Renal pelvis (tissue), 4 donors: ENCODE results near the gene C10orf90. TPM values are rescaled to one million over a fixed set of nuclear protein-coding genes. Genes with fewer than 3 reads are reported as not detected.

Source experiments
- DNase-seq: peaks from one replicate; pipeline ENCODE4 v3.0.0-alpha.2; 2013
- polyA plus RNA-seq, 3 donors: library from polyadenylated mRNA; unstranded; fragments of 120-200 nt; gene quantifications; one replicate each; pipeline ENCODE4 v1.2.1, GENCODE V29; 2013; ENCODE audit not compliant: insufficient read length in 3 of 3

The C10orf90 gene
- polyA plus RNA-seq, 3 donors = 0.56 to 0.83 (median 0.76) TPM

DNA sequence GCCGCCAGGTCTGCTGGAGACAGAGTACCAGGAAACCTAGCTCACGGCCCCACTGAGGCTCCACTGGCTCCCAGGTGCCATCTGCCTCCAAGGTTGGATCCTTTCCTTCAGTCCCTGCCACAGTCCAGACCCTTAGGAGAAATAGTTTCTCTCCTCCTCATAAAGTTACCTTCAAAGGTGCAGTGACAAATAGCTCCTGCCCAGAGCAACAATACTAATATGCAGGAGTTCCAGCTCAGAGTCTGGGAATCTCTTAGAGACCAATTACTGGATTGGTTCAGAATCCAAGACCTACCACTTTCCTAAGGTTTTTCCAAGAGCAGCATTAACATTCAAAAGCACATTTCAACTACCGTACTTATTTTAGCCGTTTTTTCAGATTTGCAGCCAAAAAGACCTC is 241.2 kb downstream of the C10orf90 start:
- no peak for DNase-seq

DNA sequence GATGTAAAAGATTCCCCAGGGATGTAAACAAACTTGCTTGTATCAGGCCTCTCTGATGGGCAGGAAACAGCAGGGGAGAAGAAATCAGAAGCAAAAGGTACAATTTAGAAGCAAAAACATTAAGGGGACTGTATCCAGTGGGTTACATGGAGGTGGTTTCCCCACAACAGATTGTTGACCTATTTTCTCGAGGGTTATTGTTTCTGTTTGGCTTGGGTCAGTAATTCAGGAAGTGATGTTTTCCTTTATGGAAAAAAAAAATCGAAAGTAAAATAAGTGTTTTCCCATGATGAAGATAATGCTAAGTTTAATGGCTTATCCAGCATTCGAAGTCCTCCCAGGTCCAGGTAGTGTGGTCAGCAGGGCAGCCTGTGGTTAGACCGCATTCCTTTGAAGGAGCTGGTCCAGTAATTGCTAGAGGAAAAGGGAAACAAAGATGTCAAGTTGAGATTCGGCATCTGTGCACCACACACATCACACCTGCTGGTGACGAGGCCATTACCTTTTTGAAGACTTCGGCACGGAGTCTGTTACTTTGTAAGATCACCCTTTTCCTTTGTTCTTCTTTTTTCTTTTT is 244.9 kb downstream of the C10orf90 start:
- DNase-seq = peak; percentile 30

DNA sequence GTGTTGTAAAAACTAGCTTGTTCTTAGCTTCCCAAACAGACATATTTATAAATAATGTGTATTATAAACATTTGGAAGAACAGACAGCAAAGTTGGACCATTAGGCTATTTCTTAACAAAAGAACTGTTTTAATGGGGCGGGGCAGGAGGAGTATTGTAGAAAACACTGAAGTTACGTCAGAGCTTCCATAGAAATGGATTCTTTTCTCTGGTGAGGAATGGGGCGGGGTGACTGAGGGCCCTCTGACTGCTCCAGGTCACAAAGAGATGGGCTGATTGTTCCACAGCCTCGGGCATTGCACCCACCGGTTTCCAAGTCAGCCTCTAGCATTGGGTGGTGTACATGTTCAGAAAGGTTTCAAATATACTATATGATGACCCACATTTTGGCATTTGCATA is 245.5 kb downstream of the C10orf90 start:
- DNase-seq = no peak

DNA sequence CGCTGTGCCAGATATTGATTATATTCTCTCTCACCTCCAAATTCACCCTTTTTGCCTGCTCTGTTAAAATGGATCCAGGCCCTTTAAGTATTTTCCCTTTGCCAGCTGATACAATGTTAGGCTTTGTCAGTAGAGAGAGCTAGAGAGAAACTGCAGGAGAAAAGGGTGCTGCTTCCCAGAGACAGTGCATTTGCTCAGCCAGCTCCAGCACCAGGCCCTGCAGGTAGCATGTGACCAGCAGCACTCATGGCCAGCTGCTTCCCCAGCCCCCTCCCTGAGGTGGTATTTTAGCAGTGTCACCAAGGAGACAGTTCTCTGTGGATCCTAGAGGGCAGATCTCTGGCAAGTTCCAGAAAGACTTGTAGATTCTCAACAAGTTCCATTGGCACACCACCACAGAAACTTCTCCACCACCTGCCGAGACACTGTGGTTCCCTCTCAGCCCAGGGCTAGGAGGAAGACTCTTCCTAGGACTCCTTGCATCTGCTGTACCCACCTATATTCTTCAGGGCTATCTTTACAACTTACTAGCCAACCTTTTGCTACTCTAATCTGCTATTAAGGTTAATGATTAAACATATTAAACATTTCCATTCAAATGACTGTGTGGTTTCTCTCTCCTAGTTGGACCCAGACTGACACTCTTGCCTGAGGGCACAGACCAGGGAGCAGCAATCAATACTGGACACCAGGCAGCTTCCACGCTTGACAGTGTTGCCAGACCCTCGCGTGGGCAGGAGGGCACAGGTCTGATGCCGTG is 246.6 kb downstream of the C10orf90 start:
- DNase-seq = no peak

DNA sequence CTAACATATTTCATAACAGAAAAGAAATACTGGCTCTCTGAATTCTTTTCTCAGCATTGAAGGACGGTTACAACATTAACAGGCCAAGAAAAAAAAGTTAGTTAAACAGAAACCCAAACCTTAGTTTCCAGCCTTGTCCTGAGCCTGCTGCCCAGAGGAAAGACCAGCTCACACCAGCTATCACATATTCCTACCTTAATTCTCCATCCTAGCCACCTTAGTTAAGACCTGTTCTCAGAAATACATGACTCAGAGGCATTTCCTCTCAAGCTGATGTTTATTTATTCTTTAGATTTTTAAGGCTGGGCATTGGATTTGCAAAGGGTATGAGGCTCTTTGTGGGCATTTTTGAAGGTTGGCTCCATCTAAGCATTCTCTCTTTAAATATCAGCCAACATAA is 247.9 kb downstream of the C10orf90 start:
- DNase-seq = no peak

DNA sequence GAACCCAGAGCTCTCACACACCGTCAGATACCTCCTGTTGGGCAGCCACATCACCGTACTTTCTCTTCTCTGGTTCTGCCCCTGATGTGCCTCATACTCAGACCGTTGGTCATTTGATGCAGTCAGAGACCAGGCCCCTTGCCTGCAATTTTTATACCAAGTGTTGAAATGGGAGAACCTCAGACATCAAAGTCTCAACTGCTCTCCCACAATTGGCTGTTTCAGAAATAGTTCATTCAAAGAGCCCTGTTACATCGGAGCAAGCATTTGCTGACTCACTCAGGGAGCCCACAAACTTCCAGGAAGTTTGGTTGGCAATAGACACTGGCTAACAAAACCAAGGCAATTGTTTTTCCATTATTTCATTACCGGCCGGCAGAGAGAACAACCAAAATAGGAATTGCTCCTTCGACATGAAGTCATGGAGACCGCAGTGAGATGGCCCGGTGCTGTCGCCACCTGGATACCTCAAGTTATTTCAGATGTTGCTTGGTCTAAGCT is 248.7 kb downstream of the C10orf90 start:
- DNase-seq = no peak

DNA sequence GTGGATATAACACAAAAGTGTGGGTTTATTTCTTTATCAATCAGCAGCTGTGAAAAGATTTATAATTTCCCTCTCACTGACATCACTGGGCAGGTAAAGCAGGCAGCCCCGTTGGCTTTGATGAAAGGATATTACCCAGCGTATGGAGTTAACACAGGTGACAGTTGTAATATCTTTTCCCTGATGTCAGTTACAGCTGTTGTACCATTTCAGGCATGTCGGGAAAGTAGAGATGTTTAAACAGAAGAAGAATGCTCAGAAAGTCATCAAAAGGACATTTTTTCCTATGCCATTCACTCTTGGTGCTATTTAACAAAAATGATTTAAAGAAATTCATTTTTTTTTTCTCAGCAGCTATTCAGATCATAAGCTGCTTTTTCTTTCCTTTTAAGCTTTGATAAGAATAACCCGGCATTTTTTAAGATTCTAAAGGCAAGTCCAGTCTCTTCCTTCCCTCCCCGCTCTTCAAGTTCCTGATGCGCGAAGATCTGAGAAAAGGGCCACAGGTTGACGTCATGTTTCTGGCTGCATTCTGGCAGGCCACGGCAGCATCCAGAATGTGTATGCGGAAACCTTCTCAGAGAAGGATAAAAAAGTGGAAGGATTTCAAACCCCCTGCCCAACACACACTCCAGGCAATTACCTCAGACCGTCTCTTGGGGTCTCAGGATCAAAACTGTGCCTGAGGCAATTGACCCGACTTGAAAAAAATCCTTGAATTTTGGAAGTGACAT is 249.8 kb downstream of the C10orf90 start:
- no peak for DNase-seq

DNA sequence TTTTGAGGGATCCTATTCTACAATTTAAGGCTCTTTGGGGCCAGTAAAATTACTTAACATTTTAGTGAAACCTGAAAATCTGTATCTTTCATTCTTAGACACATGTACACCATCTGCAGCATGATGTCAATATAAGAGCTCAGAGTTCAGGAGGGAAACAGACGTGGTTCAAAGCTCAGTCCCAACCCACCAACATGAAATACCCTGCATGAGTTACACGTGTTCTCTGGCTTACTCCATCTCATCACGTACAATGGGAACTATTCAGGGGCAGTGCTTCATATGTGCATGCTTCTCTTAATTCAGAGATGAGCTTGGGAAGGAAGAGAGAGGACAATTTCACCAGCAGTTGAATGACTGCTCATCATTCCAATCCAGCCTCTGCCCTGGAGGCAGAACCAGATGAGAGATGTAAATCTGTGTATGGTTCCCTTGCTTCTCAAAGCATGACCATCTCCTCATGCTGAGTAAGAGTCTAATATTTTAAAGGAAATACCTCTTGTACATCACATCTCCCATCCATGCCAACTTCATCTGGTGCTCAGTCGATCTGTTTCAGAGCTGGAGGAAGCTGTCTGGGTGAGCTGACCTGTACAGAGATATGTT is 253.2 kb downstream of the C10orf90 start:
- DNase-seq = no peak

DNA sequence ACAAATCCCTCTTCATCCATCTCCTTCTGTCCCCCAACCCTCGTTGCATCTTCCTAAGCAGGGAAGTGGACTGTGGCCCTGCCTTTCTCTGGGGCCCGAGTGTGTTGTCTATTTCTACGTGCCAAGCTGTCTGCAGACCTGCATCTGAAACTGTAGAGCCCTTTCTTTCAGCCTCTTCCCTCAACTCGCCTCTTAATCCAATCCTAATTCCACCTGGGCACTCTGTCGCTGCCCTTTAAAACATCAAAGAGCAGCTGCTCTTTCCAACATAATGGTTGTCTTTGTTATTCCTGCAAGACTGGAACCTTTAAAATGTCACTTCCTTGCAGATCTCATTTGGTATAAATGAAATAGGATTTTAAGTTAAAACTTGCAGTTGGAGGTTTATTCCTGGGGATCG is 260.7 kb downstream of the C10orf90 start:
- no peak for DNase-seq

DNA sequence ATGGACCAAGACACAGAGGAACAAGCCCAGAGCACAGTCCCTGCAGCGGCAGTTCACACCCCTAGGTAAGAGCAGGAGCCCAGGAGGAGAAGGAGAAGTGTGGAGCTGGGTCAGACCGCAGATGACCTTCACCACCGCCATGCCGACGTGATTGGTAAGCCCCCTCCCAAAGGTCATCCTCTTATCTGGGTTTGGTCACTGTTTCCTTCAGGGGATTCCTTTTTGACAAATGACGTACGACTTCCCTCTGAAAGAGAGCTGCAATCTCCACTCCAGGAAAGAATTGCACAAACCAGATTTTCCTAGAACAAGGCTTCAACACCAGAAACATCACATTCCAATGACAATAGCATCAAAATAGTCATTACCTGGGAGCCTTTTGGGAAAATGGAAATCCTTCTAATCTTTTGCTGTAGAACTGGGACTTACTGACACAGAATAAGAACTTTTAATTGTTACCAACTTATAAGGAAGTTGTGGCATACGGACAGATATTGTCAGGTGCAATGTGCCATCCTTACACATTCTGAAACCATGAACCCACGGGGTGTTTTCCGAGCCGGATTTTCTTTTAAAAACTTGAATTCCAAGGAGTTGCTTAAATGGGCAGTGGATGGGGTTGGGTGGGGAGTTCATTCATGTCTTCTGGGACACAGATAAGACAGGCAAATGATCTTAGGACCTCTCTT is 261.4 kb downstream of the C10orf90 start:
- DNase-seq = no peak

DNA sequence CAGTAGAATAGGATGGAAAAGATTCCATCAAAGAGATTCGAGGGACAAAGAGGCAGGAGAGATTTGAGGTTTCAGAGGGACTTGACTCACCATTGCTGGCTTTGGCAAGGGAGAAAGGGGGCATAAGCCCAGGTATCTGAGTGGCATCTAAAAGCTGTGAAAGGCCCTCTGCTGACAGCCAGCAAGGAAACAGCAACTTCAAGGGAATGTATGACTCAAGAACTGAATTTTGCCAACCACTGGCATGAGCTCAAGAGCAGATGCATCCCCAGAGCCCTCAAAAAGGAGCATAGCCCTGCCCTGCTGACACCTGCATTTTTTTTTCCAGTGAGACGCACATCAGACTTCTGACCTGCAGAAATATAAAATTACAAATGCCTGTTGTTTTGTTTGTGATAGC is 262.7 kb downstream of the C10orf90 start:
- no peak for DNase-seq

DNA sequence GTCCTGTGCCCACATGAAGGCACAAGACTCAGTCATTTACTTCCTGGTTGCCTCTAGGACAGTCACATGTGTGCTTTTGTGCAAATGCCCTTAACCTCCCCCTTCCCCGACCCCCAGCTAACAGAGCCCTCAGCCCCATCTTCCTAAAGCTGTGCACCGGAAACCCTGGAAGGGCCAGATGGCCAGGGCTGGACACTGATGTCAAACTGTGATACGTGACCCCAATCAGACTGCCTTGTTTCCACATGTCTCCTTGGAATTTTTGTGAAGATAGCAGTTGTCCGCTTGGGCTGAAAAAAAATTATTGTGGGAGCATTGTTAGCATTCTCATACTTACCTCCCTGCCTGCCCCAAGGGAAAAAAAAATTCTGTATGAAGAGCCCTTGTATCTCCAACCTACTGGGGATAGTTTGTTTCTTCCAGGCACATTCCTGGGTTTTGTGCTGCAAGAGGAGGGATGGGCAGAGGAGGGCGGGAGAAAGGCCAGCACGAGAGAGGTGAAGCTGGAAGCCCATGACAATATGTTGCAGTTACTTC is 265.2 kb downstream of the C10orf90 start:
- DNase-seq = no peak

DNA sequence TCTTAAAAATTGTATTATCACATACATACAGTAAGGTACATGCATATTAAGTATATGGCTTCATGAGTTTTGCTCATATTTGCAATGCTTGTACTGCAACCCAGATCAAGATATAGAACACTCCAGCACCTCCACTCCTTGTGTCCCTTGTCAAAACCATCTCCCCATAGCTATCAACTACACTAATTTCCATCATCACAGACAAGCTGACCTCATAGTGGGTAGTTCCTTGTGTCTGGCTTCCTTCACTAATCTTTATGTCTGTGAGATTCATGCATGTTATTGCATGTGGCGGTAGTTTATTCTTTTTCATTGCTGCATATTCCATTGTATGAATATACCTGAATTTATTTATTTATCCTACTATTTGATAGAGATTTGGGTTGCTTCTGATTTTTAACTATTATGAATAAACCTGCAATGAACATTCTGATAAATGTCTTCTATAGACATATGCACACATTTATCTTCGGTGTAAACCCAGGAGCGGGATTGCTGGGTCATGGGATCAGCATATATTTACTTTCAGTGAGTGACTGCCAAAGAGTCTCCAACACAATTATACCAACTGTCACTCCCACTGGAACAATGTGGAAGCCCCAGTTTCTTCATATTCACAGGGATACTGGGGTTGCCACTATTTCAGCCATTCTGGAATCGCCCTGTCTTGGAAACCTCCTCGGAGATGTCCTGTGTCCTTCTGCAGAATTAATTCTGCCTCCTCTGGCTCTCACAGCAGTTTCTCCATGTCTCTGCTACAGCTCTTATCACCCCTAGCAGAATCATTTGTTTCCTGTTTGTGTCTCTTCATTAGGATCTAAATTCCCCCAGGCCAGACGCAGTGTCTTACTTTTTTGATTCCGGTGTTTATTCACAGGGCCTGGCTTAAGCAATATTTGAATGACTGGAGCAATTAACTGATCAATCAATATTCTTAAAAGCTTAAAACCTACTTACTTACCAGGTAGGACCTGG is 267.5 kb downstream of the C10orf90 start:
- DNase-seq = no peak

DNA sequence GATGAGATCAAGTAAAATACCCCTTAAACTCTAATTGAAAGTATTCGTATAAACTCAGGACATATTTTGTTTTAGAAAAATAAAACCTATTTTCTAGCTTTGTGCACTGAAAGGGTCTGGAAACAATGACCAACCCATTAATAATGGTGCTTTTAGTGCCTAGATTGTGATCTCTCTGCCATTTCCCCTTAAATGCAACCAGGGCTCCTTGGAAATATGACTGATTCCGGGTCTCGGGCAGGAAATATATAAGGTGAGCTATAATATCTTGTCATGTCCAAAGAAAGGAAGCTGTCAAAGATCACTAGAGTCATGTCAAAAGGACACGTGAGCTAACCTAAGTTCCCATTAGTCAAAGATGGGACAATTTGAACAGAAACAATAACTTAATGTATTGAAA is 269.9 kb downstream of the C10orf90 start:
- no peak for DNase-seq

DNA sequence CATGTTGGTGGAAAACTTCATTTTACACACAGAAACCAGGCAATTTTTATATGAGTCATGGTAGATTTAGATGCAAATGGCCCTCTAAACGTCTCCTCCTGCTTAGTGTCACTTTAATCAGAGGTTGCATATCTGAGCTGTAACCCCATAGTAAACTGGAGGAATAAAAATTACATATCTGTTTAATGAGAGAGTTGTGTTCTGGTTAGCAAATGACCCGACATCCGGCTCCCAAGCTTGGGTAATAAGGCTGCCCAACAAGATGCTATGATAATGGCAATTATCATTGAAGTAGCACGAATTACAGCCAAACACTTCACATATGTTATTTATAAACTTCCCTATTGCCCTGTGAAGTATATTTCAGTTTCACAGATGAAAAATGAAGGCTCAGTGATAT is 271.6 kb downstream of the C10orf90 start:
- DNase-seq = no peak

DNA sequence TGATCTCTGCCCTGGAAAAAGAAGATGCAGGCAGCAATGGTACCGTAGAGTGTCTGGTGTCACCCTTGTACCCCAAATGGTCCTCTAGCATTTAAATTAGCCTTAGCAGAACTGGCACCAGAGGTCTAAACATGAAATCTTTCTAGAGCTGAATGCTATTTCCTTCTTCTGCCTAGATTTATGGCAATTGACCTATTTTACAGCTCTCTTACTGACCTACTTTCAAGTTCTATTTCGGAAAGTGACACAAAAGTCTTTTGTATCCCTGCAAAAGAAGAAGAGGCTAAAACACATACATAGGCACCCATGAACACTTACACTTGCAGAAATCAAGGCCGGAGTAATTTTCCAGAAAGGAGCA is 272.1 kb downstream of the C10orf90 start:
- no peak for DNase-seq

DNA sequence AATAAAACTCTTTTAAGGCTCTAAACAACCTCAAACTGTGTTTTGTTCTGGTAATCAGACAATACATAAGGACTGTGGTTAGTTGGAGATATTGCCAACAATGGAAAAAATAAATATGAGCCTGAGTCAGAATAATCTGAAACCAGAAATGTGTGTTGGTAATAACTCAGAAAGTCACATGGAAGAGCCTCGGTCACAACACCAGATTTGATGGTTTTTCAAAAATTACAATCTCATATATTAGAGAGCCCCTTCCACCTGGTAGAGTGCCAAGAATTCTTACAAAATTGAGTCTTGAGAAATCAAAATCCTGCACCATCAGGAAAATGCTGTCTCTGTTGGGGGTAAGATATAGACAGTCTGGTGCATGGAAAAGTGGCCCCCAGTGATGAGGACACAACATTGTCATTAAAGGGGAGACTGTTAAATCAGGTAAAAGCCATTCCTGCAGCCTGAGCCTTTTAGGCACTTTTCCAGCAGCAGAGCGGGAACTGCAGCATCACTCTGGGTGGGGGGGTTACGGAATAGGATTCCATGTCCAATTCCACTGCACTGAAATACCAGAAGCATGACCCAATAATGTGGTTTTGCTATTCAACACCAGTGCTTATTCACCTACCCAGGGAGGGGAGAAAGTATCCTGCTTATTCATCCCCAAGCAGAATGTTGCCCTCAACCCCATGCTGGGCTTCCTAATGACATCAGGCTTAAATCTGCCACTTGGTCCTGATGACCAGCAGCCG is 272.7 kb downstream of the C10orf90 start:
- no peak for DNase-seq

DNA sequence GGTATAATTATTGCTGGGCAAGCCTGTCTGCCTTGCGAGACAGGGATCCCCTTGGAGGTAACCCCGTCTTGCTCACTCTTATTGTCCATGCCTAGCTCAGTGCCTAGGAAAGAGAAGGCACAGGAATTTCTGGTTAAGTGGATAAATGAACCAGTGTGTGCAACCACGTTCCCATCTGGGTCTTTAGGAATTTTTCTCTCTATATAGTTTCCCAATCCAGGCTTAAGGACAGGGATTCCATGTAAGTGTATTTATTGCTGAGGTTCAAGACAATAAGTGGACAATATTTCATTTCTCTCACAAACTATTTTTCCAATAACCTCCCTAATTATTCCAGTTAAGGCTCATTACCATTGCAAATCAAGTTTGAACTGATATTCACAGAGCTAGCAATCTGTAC is 273.3 kb downstream of the C10orf90 start:
- DNase-seq = no peak

DNA sequence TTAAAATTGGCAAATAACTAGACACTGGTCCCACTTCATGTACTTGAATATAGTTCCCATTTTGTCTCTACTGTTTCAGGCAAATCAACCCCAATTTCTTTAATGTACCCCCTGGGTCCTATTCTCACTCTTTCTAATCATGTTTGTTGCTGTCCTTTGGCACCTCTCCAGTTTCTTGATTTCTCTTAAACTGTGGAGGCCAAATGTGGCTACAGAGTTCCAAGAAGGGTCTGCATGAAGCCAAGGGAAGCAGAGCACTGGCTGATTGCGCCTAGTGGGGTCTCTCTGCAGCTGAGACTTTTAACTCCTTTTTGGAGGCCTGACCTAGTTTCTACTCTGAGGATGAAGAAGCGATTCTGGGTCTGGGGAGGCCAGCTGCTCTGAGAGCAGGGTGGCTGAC is 275.5 kb downstream of the C10orf90 start:
- no peak for DNase-seq

DNA sequence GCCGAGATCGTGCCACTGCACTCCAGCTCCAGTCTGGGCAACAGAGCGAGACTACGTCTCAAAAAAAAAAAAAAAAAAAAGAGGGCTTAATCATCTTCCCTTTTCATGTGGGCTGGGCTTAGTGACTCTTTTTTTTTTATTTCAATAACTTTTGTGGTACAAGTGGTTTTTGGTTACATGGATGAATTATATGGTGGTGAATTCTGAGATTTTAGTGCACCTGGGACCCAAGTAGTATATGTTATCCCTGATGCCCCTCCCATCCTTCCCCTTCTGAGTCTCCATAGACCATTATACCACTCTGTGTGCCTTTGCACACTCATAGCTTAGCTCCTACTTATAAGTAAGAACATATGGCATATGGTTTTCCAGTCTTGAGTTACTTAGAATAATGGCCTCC is 277.4 kb downstream of the C10orf90 start:
- no peak for DNase-seq
